Bone marrow (tissue), 2 donors: ENCODE measurements around the gene TGIF2.
A peak's percentile ranks its signal among the peaks of the same experiment; 100 is the strongest.

Experiments
- DNase-seq, 2 donors: peaks; one replicate each; lab custom pipeline; 2025; lab: John Stamatoyannopoulos, UW

The TGIF2 gene

GRCh38 chr20:36573103-36573797, at the start of gene TGIF2:
Gene TGIF2, plus strand, starts transcription at chr20:36573597. Its CDS starts 5,178 bp downstream, at chr20:36578775.
- DNase-seq: peak; percentile 53 to 77

GRCh38 chr20:36525620-36526365, 47.6 kb upstream of the TGIF2 start:
- no peak for DNase-seq

GRCh38 chr20:36526521-36527011, 46.8 kb upstream of the TGIF2 start:
- no peak for DNase-seq

GRCh38 chr20:36527331-36528125, 45.9 kb upstream of the TGIF2 start:
- no peak for DNase-seq

- no peak for DNase-seq
These were observed 45.1 kb upstream of the TGIF2 start for GRCh38 chr20:36528176-36528874.

GRCh38 chr20:36528875-36529417, 44.5 kb upstream of the TGIF2 start:
- DNase-seq: no peak

GRCh38 chr20:36532388-36532787, 41.0 kb upstream of the TGIF2 start:
- DNase-seq: no peak

GRCh38 chr20:36532822-36533221, 40.6 kb upstream of the TGIF2 start:
- DNase-seq: no peak

- DNase-seq: no peak
These were observed 35.2 kb upstream of the TGIF2 start for GRCh38 chr20:36538026-36538722.

- DNase-seq: no peak
These were observed 32.7 kb upstream of the TGIF2 start for GRCh38 chr20:36540551-36541211.

- peak in 1 of 2 donors; percentile 7 for DNase-seq
These were observed 32.1 kb upstream of the TGIF2 start, which contains the start of gene MYL9 for GRCh38 chr20:36541227-36541767. Gene MYL9, plus strand, starts transcription at chr20:36541519. Its CDS starts 3,366 bp downstream, at chr20:36544885.

GRCh38 chr20:36541768-36542488, 31.5 kb upstream of the TGIF2 start:
- DNase-seq: no peak

GRCh38 chr20:36542516-36543183, 30.7 kb upstream of the TGIF2 start:
- DNase-seq: no peak

- no peak for DNase-seq
These were observed 29.9 kb upstream of the TGIF2 start for GRCh38 chr20:36543184-36544133.

- no peak for DNase-seq
These were observed 29.0 kb upstream of the TGIF2 start for GRCh38 chr20:36544134-36545018.

GRCh38 chr20:36546111-36546736, 27.2 kb upstream of the TGIF2 start:
- DNase-seq: no peak
